ENCODE measurements around the gene KDM4C. TPM values are rescaled to one million over a fixed set of nuclear protein-coding genes. Genes with fewer than 3 reads are reported as not detected.

Gene KDM4C
- total RNA-seq, 1 donor from 2014 or later = 43.2 TPM

DNA sequence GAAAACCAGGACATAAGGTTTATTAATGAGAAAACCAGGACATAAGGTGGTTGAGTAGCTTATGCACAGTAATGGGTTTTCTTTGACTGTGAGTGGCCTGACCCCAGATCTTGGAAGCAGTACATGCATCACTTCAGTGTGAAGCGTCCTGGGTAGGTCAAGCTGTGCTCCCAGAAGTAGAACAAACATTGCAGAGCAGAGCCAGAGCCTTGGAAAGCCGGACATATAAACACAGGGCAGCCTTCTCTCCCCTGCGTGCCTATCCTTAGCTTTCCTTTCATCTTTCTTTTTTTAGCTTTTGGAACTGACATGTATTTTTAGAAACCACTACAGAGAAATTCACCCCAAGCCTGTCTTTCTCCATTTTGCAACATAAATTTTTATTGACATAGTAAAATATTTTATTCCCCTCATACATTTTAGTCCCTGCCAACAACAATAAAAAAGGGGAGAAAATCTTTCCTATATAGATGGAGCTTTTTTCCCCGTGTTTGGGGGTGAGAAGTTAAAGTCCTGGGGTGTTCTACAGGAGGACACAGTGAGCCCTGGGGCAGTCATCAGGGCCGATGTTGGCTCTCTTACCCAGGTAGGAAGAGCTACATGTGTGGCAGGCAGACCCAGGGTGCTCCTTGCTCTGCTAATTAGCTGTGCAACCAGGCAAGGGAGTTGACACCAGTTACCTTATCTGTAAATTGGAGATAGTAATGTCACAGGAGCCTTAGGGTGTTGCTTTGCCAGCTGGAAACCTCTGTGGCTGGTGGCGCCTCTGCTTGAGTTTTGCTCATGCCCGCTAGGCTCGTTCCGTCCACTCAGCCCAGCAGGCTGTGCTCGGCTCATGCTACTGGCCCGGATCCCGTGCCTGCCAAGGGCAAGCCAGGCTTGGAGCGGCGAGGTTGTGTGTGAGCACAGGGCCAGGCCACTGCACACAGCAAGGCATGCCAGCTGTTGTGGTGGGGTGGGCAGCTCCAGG is 389.6 kb downstream of the KDM4C start:
- FAIRE-seq (no peak), DNase-seq (ENCODE audit: low spot score in 2 of 2) (no peak)

DNA sequence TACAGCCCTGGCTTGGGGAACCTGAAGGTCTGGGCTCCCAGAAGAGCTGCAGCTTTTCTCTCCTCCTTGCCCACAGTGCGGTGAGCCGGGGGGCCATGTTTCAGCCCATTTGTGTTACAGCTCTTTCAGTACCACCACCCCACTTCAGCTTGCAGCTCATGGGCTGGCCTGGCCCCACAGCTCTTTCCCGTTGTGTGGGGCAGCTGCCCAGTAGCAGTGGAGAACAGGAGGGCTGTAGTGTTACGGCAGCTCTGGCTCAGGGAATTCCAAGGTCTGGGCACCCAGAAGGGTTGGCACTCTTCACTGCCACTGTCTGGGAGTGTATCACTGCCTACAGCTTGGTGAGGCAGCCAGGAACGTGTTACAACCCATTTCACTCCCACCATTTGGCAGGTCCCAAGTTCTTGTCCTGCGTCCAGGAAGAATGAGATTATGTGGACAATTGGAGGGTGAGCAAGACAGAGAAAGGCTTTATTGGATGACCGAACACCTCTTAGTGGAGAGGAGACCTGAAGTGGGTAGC is 390.5 kb downstream of the KDM4C start:
- DNase-seq (ENCODE audit: low spot score in 2 of 2) = no peak

DNA sequence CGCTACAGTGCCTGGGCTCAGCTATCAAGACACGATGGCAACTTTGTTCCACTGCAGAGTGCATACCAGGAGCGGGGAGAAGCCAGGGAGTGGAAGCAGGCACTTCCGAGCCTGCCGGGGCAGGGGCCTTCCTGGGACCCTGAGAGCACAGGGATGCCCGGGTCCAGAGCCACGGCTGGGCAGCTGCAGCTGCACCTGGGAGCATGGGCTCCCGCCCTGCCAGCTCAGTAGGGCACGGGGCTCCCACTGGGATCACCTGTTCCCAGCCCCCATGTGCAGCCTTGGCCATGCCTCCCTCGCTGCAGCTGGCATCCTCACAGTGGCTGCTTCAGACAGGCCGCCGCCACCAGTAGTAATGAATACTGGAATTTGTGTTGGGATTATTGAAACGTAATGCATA is 391.5 kb downstream of the KDM4C start:
- FAIRE-seq (no peak), DNase-seq (ENCODE audit: low spot score in 2 of 2) (no peak)

More for the DNA sequence above, 390.5 kb downstream of the KDM4C start:
- FAIRE-seq = no peak

DNA sequence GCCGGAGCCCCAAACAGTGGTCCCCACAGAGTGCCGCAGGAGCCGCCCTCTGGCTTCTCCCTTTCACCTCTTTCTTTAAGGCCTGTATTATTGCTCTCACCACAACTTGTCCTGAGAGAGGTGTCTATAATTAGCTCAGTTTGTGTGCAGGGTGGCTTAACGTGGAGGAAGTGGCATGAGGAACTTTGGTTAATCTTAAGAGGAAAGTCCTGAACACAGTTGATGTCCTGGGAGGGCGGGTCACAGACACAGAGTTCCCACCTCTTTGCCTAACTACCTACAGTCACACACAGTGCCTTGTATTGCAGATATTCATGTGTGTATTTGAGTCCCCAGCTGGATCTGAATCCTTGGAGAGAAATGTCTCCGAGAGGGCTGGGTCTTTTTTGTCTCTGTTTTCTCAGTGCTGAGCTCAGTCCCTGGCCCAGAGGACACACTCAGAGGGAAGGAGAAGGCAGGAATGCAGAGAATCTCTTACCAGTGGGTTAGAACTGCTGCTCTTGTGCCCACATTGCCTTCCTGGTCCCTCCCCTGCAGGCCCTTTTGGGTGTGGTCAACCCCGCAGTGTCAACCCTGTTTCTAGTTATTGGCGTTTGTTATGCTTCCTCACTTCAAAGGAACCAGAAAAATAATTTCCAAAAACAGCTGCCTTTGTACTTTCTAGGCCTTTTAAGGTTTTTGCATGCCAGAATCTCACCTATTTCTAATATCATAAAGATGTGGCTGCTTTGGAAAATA is 392.5 kb downstream of the KDM4C start:
- DNase-seq (ENCODE audit: low spot score in 2 of 2) (no peak), FAIRE-seq (no peak)

DNA sequence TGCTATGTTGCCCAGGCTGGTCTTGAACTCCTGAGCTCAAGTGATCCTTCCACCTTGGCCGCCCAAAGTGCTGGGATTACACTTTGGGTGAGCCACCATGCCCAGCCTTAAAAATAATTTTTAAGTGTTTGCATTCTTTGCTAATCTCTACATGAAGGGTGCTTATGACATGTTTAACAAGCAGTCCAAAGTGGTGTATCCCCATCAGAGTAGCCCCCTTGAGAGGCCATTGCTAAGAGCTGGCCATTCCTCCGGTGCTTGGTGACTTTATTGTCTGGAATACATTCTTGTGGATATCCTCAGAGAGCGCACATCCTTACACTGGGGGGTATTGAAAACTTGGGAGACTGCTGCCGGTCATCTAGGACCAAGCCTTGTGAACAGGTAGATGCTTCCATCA is 395.4 kb downstream of the KDM4C start:
- no peak for FAIRE-seq

DNA sequence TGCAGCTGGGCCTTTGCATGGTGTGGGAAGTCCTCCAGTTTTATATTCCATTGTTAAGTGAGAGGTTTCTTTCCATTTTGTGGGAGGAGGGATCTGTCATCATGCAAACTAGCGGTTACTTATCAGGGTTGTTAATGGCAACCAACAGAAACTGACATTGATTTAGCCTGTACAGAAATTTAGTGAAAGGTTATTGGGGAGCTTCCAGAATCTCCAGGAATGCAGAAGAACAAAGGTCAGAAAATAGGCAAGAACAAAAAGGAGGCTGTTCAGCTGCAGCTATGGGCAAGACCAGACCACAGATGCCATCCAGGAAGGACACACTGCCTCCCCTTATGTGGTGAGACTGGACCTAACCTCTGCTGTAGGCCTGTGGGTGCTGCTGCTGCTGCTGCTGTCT is 395.8 kb downstream of the KDM4C start:
- no peak for FAIRE-seq
- no peak for DNase-seq (ENCODE audit: low spot score in 2 of 2)

More for the DNA sequence above, 395.4 kb downstream of the KDM4C start:
- no peak for DNase-seq (ENCODE audit: low spot score in 2 of 2)

DNA sequence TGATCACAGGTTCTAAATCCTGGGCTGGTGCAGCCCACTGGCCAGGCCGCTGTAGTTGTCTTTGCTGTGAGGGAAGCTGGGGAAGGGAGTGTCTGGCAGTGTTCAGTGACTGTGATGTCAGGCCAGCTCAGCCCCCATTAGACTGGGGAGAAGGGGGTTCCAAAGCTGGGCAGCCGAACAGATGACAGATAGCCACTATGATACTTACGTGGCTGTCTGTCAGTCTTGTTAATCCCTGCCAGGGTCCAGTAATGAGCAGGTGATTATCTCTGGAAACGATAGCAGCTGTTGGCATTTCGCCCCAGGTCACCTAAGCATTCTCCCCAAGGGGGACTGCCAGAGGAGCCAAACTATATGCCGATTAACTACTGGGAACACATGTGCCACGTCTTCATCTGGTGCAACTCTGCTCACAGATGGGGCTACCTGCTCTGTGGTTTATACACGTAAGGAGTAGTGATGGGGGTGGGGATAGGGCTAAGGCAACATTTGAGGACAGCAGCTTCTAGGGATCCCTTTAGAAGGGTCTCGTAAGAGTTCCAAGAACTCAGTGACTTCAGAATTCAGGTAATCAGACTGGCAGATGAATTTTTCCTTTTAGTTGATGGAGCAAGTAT is 396.3 kb downstream of the KDM4C start:
- no peak for DNase-seq (ENCODE audit: low spot score in 2 of 2)
- no peak for FAIRE-seq

DNA sequence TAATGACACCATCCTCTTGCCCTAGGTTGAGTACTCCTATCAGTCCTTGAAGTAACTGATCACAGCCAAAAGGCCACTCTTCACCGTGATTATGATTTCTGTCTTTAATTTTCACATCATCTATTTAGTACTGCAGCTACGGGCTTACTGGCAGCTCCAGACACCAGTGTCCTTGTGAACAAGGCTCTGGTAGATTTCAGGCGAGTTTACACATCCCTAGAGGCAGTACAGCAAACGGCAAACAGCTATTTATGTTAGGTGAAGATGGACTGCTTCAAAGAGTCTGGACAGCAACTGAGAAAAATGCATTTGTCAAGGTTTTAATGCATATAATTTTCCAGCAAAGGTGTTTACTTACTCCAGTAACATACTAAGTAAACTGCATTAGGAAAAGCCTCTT is 396.9 kb downstream of the KDM4C start:
- DNase-seq (ENCODE audit: low spot score in 2 of 2) = no peak
- no peak for FAIRE-seq

DNA sequence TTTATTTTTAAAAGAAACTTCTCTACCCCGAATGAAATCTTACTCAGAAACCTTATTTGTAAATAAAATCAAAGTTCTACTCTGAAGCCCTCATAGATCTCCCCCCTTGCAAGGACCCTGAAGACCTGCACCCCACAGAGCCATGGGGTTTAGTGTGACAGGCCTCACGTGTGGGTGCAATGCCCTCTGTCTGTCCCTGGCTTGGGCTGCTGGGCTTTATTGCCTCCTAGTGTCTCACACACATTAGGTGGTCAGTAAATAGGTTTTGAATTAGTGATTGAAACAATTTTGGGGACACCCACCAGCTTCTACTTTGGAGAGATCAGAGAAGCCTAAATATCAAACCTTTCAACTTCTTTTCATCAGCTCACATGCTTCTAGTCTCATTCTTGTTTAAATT is 403.7 kb downstream of the KDM4C start:
- FAIRE-seq (no peak), DNase-seq (ENCODE audit: low spot score in 2 of 2) (no peak)

DNA sequence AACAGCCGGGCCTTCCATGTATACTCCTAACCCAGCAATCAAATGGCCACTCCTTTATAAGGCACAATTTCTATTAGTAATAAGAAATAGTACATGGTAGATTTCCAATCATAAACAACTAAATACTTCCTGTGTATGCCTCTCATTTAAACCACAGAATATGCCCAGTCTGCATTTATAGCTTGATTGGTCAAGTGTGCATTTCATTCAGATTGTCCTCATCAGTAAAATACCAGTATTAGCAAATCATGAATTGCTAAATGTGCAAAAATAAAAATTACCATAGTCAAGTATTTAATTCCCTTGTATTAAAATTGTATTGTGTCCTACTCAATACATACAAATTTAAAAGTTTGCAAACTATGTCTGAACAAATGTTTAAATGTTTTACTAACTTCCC is 406.2 kb downstream of the KDM4C start:
- no peak for DNase-seq (ENCODE audit: low spot score in 2 of 2)
- no peak for FAIRE-seq

DNA sequence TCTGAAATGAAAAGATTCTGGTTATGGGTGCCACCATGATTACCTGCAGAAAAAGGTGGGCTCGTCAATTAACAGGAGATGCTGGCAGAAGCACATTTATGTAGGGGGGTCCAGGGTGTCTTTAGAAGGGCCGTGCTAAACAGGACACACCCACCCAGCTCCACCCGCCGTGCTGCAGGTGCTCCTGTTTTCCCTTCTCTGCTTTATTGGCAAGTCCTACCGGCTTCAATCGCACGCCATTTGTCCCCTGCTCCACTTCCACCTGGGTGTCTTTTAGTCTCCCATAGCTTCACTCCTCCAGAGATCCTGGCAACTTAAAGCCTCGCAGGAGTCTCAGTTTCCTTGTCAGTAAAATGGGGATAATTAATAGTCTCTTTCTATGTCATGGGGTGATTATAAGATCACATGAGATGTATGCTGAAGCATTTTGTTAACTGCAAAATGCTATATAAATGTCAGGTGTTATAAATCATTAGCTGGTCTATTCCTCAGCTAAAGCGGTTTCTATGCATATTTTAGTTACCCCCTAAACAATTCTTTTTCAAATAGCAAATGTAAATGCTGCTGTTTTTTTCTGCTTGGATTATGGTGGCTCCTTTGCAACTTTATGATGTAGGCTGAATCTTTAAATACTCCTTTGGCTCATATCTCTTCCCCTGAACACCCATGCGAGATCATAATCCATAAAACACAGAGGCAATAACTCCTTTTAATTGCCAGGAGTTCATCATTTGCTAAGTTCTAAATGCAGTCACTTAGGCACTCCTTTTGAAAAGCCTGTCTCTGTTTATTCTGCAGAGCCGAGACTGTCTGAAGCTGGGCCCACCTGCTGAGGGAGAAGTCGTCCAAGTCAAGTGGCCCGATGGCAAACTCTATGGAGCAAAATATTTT is 406.9 kb downstream of the KDM4C start:
- DNase-seq (ENCODE audit: low spot score in 2 of 2) = no peak
- no peak for FAIRE-seq

DNA sequence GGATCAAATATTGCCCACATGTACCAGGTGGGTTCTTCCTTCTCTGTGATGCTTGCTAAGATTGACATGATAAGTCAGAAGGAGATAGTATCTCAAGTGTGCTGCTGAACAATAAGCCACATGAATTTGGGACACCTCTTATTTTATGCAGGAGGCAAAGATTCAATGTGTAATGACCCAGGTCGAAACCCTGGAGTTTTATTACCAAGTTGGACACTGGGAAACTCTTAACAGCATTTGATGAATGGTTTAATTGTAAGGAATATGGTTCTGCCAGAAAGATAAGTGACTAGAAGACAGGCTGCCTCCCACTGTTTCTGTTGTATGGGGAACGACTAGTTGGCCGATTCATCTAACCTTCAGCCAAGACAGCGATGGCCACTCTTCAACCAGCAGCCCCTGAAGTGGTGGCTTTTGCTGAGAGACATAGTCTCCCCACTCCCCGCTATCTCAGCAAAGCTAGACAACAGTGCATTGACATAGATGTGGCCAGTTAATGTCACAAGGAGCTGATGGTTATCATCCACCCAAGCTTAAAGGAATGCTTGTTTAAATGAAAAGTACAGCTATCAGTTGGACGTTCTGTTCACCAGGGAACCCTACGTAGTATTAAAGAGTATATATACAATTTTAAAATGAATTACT is 407.7 kb downstream of the KDM4C start:
- no peak for DNase-seq (ENCODE audit: low spot score in 2 of 2)
- FAIRE-seq = no peak

DNA sequence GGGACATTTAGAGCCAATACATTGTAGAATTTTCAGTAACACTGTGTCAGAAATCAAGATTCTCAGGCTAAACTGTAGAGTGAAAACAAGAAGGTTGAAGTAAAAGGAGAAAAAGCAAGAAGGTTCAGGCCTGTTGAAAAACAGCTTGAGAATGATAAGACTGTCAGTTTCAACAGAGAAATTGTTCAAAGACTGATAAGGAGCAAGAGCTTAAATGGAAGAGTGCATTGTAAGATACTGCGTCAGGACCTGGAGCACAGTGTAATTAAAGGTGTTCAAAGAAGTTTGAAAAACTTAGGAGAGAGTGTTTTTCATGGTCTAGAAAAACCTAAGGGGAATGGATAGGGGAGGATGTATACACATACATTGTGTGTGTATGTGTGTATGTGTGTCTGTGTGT is 408.3 kb downstream of the KDM4C start:
- DNase-seq (ENCODE audit: low spot score in 2 of 2) (no peak), FAIRE-seq (no peak)

DNA sequence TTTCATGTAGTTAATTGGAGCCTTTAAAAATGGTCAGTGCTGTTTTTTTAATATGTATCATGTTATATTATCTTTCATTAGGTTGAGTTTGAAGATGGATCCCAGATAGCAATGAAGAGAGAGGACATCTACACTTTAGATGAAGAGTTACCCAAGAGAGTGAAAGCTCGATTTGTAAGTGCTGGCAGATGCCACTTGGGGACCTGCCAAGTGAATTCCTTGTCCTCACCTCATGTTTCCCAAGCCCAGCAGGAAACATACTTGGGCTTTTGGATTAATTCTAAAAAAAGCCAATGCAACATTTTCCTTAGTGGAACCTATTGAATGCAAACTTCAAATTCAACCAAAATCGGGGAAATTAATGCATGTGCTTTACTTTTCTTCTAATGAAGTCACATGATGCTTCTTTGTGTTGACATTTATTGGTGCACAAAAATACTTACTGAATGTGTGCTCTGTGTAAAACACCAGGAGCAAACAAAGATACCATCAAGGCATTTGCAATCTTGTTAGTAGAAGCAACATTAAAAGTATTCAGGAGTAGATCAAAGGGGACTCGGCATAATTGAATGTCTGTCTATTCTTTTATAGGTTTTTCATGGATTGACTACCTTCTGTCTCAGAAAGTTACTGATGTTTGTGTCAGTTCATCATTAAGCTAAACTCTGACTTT is 412.1 kb downstream of the KDM4C start:
- FAIRE-seq (no peak), DNase-seq (ENCODE audit: low spot score in 2 of 2) (no peak)

DNA sequence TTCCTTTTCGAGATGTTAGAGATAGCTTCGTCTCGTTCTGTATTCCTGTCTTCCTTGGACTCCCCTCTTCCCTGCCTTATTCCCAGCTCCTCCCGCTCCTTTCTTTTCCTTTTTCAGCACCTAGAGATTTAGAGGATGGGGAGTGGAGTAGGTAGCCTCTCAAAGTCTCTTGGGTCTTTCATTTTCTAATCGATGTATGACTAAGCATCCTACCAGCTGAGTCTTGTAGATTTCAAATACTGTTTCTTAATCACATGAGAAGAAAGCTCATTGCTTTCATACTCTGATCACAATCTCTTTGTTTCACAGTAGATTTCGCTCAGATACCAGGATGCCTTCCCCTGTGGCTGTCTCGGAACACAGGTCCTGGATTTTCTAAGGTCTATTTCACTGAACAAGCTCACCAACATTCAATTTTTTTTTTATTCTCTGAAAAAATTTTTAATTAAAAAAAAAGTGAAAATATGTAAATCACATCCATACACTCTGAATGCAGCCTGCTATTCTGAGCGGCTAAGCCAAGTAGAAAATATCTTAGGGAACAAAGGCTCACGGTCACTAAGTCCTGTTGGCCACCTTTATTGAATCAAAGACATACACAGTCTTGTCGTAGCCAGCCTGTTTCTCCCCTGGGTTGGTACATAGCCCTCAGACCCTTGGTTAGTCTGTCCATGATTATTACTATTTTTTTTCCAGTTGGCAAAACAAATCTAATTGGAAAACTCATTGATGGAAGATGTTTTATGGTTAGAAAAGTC is 413.8 kb downstream of the KDM4C start:
- FAIRE-seq (no peak), DNase-seq (ENCODE audit: low spot score in 2 of 2) (no peak)

DNA sequence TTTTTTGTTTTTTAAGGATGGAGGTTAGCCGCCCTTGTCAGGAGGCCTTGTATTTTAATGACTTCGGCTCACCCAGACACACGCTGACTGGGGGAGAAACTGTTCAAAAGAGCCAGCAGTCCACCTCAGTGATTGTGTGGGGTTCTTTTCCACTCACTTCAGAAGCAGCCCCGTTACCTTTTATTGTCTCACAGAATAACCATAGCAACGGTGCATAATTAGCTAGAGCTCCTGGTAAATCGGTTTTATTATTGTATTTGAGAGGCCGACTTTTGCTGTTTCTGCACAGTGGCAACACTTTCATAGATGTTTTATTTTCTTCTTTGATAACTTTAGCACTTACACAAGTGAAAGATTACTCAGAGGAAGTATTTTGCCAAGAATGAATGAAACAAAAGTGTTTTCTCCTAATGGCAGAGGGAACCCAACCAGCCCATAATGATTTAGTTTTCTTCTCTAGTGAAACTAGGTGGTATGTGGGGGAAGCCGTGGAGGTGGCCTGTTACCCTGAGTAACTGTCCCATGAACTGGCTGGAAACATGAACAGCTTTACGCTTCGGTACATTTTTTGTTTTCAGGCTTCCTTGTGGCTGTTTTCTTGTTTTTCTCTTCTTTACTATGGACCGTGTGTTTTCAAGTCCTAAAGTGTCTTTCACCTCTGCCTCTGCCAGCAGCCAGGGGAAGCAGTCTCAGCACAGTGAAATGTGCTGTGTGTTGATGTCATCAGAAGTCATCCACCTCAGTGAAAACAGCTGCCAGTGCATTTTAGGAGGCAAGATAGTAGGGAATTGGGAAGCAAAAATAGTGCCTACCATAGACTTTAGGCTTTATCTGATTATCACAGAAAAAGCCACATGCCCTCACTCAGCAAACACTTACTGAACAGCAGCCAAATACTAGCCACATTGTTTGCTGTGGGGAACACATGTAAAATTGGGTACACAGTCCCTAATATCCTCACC is 414.7 kb downstream of the KDM4C start:
- DNase-seq (ENCODE audit: low spot score in 2 of 2) = no peak
- no peak for FAIRE-seq

DNA sequence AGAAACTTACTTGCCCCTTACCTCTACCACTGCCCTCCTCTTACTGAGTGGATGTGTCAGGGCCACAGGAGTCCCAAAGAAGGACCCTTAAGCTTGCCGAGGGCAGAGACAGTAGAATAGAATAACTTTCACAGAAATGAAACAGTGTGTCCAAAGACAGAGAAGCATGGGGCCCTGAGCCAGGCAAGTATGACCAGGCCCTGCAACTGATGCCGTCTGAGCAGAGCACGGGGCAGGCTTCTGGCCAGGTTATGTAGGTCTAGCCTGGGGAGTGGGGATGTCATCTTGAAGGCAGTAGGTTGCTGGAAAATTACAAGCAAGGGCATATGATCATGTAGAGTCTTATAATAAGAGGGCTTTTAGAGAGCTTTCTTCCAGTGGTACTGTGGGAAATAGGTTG is 415.4 kb downstream of the KDM4C start:
- DNase-seq (ENCODE audit: low spot score in 2 of 2) (no peak), FAIRE-seq (no peak)
